Smooth muscle cell of the brain vasculature (primary cell): ENCODE results near the gene RAE1.

Source experiments
- DNase-seq: peaks from one replicate; pipeline ENCODE4 v3.0.0-alpha.2; 2012; ENCODE audit warnings: low read depth, low spot score

The RAE1 gene

GRCh38 chr20:57372157-57372556 is 21.1 kb downstream of the RAE1 start:
- DNase-seq = no peak

- DNase-seq = no peak
Measured at GRCh38 chr20:57372581-57373350, 21.7 kb downstream of the RAE1 start.

- no peak for DNase-seq
Measured at GRCh38 chr20:57374343-57374930, 23.4 kb downstream of the RAE1 start.

GRCh38 chr20:57374931-57375651 is 24.0 kb downstream of the RAE1 start:
- no peak for DNase-seq

GRCh38 chr20:57375652-57376230 is 24.7 kb downstream of the RAE1 start:
- no peak for DNase-seq

GRCh38 chr20:57377350-57377749 is 26.3 kb downstream of the RAE1 start:
- DNase-seq = no peak

- DNase-seq = no peak
Measured at GRCh38 chr20:57378107-57378506, 27.1 kb downstream of the RAE1 start.

- no peak for DNase-seq
Measured at GRCh38 chr20:57378646-57379262, 27.7 kb downstream of the RAE1 start.

GRCh38 chr20:57379263-57379647 is 28.2 kb downstream of the RAE1 start:
- DNase-seq = no peak

- no peak for DNase-seq
Measured at GRCh38 chr20:57380081-57380750, 29.2 kb downstream of the RAE1 start.

- peak; percentile 45 for DNase-seq
Measured at GRCh38 chr20:57381596-57382503, 30.8 kb downstream of the RAE1 start.

- DNase-seq = no peak
Measured at GRCh38 chr20:57382516-57382915, 31.5 kb downstream of the RAE1 start.

- DNase-seq = no peak
Measured at GRCh38 chr20:57383447-57384347, 32.6 kb downstream of the RAE1 start.

GRCh38 chr20:57384486-57384885 is 33.4 kb downstream of the RAE1 start:
- DNase-seq = no peak

- DNase-seq = no peak
Measured at GRCh38 chr20:57384953-57385761, 34.1 kb downstream of the RAE1 start.

- DNase-seq = no peak
Measured at GRCh38 chr20:57385940-57386339, 34.9 kb downstream of the RAE1 start.

GRCh38 chr20:57386762-57387161 is 35.7 kb downstream of the RAE1 start:
- DNase-seq = no peak

GRCh38 chr20:57387463-57387862 is 36.4 kb downstream of the RAE1 start:
- DNase-seq = no peak
